Measurements from ENCODE around the gene SACM1L. TPM values are rescaled to one million over a fixed set of nuclear protein-coding genes. Genes with fewer than 3 reads are reported as not detected.
A peak's percentile ranks its signal among the peaks of the same experiment; 100 is the strongest.

The SACM1L gene
- 87.8 TPM for polyA plus RNA-seq (ENCODE audit: insufficient read length)
- long read RNA-seq, donor 1, transcript SACM1L-201 (20 exons, 3,723 nt), result major isoform, 11 of 13 reads
- long read RNA-seq, donor 1, partial matches to known transcripts, result 0 of 13 reads
- long read RNA-seq, donor 1, other reads (novel, unspliced or antisense), result 0 of 13 reads
- long read RNA-seq, donor 2, partial matches to known transcripts, result 34 of 39 reads
- long read RNA-seq, donor 2, other reads (novel, unspliced or antisense), result 0 of 39 reads
- long read RNA-seq, donor 3, transcript SACM1L-201 (20 exons, 3,723 nt), result major isoform, 6 of 41 reads
- long read RNA-seq, donor 3, partial matches to known transcripts, result 34 of 41 reads
- long read RNA-seq, donor 3, other reads (novel, unspliced or antisense), result 0 of 41 reads
- long read RNA-seq, donor 4, partial matches to known transcripts, result 0 of 3 reads
- long read RNA-seq, donor 4, other reads (novel, unspliced or antisense), result 0 of 3 reads
- long read RNA-seq, donor 5, transcript SACM1L-201 (20 exons, 3,723 nt), result major isoform, 15 of 56 reads
- long read RNA-seq, donor 5, partial matches to known transcripts, result 37 of 56 reads
- long read RNA-seq, donor 5, other reads (novel, unspliced or antisense), result 0 of 56 reads
- long read RNA-seq, donor 6, partial matches to known transcripts, result 0 of 3 reads
- long read RNA-seq, donor 6, other reads (novel, unspliced or antisense), result 0 of 3 reads
- long read RNA-seq, donor 7, transcript SACM1L-201 (20 exons, 3,723 nt), result major isoform, 17 of 70 reads
- long read RNA-seq, donor 7, partial matches to known transcripts, result 48 of 70 reads
- long read RNA-seq, donor 7, other reads (novel, unspliced or antisense), result 0 of 70 reads
- long read RNA-seq, donor 8, partial matches to known transcripts, result 20 of 24 reads
- long read RNA-seq, donor 8, other reads (novel, unspliced or antisense), result 0 of 24 reads

GRCh38 chr3:45688882-45689786, at the start of gene SACM1L:
SACM1L (plus strand) TSS chr3:45689396; CDS start chr3:45689466, 70 bp downstream.
- DNase-seq, result peak; percentile 97

GRCh38 chr3:45640091-45640507, 49.1 kb upstream of the SACM1L start:
- DNase-seq, result no peak

- no peak for DNase-seq
These were observed 48.4 kb upstream of the SACM1L start for GRCh38 chr3:45640724-45641361.

GRCh38 chr3:45641756-45642155, 47.4 kb upstream of the SACM1L start:
- no peak for DNase-seq

GRCh38 chr3:45642731-45643152, 46.5 kb upstream of the SACM1L start:
- DNase-seq, result peak; percentile 59

- DNase-seq, result peak; percentile 41
These were observed 45.0 kb upstream of the SACM1L start for GRCh38 chr3:45644063-45644790.

GRCh38 chr3:45644791-45645201, 44.4 kb upstream of the SACM1L start:
- no peak for DNase-seq

GRCh38 chr3:45646051-45646585, 43.1 kb upstream of the SACM1L start:
- no peak for DNase-seq

GRCh38 chr3:45647148-45647619, 42.0 kb upstream of the SACM1L start:
- no peak for DNase-seq

GRCh38 chr3:45653205-45653604, 36.0 kb upstream of the SACM1L start:
- no peak for DNase-seq

GRCh38 chr3:45654397-45654944, 34.7 kb upstream of the SACM1L start:
- DNase-seq, result no peak

- no peak for DNase-seq
These were observed 33.3 kb upstream of the SACM1L start for GRCh38 chr3:45655906-45656305.

GRCh38 chr3:45656575-45657363, 32.4 kb upstream of the SACM1L start:
- peak; percentile 87 for DNase-seq

GRCh38 chr3:45657853-45658252, 31.3 kb upstream of the SACM1L start:
- DNase-seq, result no peak

GRCh38 chr3:45659661-45660566, 29.3 kb upstream of the SACM1L start:
- DNase-seq, result no peak

GRCh38 chr3:45660567-45660901, 28.7 kb upstream of the SACM1L start:
- DNase-seq, result no peak

- DNase-seq, result no peak
These were observed 24.6 kb upstream of the SACM1L start for GRCh38 chr3:45664578-45664977.

GRCh38 chr3:45665101-45665572, 24.1 kb upstream of the SACM1L start:
- no peak for DNase-seq
